Fibroblast of skin of left biceps (primary cell): ENCODE measurements around the gene PPM1L.
"Not testable (repeated sequence)": the region's sequence is repeated elsewhere in the genome, so short reads cannot be mapped to it uniquely, and the experiment has no call there.

Source experiments
- DNase-seq, 2 experiments: peaks; one replicate each; pipeline ENCODE4 v3.0.0-alpha.2; 2013; ENCODE audit warnings: low read depth in 2 of 2

PPM1L gene

DNA sequence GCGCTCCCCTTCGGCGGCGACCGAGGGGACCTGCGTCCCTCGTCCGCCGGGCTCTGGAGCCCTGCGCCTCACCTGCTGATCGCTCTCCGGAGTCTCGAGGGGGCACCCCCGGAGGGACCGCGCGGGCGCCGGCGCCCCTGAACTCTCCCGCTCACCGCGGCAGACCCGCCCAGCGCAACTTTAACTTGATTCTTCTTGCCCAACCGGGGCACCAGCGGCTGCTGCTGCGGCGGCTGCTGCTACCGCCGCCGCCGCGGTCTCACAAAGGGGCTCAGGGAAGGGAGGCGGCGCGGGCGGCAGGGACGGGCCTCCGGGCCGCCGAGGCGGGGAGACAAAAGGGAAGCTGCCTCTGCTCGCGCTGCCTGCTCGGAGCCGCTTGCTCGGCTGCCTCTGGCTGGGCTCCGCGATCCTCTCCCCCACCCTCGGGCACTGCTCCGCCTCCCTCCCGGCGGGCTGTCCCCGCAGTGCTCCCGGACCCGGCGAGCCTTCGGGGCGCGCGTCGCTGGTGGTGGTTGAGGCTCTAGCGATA, at the start of gene PPM1L:
Gene PPM1L, plus strand, starts transcription at position 456 of the 529 bp plus-strand sequence.
- no peak for DNase-seq

DNA sequence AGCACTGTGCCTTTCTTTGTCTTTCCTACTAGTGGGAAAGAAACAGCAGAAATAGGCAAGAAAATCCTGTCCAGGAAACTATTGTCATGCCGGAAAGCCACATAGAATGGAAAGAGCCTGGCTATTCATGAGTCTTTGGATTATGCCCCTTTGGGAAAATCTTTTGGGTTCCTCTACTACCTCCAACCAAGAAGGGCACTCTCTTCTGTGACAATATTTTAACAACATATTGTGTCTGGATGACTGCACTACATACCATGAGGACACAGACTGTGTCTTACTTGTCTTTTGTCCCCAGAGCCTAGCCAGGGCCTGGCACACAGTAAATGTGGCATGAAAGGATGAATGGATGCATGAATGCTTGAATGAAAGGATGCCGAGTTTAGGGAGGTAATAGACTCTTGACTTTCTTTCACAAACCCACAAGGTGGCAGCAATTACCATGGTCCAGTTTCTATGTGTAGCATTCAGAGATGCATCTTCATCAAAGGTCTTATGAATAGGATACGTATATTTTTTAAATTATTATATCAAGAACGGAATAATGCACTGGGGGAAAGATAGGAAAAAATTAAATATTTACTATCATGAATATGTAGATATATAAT, 48.7 kb upstream of the PPM1L start:
- DNase-seq: peak in 1 of 2 experiments; percentile 13

DNA sequence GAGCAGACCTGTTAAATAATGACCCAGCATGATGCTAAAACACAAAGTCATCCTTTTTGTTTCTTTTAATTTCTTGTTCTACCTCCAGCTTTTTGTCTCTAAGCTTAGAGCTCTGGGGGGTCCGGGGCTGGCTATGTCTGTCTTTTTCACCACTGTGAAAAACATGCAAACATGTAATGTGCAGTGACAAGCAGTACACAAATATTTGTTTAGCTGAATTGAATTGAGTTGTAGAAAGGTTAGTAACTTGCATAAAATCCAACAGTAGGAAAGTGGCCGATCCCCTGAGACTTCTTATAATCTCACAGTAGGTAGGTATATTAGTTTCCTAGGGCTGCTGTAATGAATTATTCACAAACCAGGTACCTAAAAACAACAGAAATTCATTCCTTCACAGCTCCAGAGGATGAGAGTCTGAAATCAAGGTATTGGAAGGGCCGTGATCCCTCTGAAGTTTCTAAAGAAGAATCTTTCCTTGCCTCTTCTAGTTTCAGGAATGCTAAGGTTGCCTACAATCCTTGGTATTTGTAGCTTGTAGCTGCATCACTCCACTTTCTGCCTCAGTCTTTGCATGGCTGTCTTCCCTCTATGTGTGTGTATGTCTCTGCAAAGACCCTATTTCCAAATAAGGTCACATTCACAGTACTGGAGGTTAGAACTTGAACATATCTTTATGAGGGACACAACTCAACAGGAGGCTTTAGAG, 46.4 kb upstream of the PPM1L start:
- DNase-seq: no peak

- DNase-seq: not testable (repeated sequence)
Measured at GRCh38 chr3:160713144-160713543, 42.9 kb upstream of the PPM1L start.

DNA sequence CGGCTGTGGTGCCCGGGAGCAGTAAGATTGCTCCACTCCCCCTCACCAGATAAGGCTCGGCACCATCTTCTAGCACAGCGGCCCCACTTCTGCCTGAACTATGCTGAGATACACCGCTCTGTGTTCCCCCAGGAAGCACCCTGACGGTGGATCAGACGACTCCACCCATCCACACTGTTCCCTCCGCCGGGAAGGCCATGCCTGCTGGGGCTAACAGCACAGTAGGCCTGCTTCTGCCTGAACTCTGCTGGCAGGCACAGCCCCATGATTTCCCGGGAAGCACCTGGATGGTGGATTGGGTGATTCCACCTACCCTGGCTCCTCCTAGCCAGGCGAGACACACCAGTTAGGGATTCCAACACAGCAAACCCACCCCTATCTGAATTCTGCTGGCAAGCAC, 36.3 kb upstream of the PPM1L start:
- no peak for DNase-seq

GRCh38 chr3:160720123-160720746, 35.8 kb upstream of the PPM1L start:
- DNase-seq: no peak

DNA sequence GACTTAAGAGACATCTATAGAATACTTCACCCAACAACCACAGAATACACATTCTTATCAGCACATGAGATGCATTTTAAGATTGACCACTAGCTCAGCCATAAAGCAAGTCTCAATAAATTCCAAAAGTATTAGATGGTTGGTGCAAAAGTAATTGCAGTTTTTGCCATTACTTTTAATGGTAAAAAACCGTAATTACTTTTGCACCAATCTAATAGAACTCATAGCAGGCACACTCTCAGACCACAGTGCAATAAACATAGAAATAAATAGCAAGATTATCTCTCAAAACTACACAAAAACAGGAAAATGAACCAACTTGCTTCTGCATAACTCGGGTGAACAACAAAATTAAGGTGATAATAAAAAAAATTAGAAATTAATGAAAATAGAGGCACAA, 33.7 kb upstream of the PPM1L start:
- DNase-seq: no peak

- no peak for DNase-seq
Measured at GRCh38 chr3:160725338-160725737, 30.7 kb upstream of the PPM1L start.

DNA sequence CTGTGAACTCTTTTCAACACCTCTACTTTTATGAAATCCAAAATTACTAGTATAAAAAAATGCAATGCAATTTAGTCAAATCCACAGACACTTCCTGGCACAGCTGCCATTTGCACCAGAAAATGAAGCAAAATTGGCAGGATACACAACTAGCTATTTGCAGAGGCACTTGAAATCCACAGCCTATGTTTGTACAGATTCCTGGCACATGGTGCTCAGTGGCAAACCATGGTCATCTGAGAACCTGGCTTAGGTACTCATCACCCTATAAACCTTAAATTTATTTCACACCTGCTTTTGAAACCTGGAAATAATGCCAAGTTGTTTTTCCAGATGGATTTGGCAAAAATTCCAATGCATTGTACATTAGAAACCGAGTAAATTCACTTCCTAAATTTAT, 20.2 kb upstream of the PPM1L start:
- no peak for DNase-seq

DNA sequence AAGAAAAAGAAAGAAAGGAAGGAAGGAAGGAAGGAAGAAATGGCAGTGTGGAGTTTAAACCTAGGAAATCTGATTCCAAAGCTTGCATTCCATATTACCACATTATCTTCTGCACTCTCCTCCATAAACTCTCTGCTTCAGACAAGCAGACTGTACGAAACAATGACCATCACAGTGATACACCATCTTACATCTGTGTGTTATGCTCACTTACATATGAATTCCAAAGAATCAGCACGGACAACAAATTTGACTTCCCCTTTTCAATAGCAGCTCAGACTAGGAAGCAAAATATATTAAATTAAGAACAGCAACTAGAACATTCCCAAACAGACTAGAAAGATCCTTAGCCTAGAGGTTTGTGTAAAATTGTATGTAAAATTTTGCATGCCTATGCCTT, 18.0 kb upstream of the PPM1L start:
- no peak for DNase-seq

GRCh38 chr3:160739079-160739478, 17.0 kb upstream of the PPM1L start:
- DNase-seq: no peak

GRCh38 chr3:160746976-160747375, 9.1 kb upstream of the PPM1L start:
- DNase-seq: no peak

- no peak for DNase-seq
Measured at GRCh38 chr3:160747422-160747821, 8.6 kb upstream of the PPM1L start.

- no peak for DNase-seq
Measured at GRCh38 chr3:160748231-160748630, 7.8 kb upstream of the PPM1L start.

DNA sequence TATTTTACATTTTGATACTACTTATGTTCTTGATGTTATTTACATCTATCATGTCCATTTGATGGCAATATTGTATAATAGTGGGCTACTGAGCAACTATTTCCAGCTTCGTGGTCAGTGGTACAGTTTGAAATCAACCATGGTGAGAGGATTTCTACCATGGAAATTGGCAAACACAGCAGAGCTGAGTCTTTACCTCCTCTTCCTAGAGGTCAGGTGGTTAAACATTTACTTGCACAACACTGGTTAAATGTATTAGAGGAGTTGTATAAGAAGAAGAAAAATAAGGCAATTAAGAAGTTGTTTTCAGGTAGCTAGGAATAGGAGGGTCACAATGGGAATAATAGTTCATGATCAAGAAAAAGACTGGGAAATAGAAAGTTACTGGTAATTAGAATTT, 7.2 kb upstream of the PPM1L start:
- no peak for DNase-seq

GRCh38 chr3:160753953-160754352, 2.1 kb upstream of the PPM1L start:
- no peak for DNase-seq

GRCh38 chr3:160754371-160754854, 1.6 kb upstream of the PPM1L start:
- DNase-seq: no peak

GRCh38 chr3:160754855-160755747, 930 bp upstream of the PPM1L start:
- DNase-seq: peak; percentile 82 to 86

DNA sequence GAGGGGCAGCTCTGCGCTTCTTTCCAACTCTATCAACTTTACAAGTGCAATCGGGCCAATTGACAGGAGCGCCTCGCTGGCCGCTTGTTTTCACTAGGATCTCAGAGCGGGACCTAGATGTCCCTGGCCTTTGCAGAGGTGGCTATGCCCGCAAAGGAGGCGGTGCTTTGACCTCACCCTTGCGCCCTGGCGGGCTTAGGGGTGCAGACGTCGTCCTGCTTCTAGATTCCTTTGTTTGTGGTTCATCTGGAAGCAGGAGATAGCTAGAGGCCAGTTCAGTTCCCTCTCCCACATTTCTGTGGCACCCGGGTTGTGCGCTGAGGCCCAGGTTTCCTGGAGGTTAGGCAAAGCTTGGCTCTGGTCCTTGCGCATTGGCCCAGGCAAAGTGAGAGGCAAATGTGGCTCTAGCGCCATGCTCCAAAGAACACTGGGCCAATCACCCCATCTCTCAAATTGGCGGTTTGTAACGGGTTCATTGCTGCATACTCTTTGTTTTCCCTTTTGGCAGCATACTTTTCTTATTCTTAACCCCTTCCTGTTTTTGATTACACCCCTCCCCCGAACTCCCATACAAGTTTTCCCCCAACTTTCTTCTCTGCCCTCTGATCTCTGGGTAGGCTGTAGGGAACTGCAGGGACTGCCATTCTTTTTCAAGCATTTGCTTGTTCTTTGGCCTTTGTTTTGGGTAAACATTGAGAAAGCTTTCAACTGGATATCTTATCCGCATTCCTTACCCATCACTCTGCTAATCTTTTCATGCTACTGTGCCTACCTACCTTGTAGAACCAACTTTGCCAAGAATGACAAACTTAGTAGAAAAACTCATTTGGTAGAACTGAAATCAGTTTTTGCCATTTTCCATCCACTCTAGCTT, 1.4 kb downstream of the PPM1L start:
- DNase-seq: no peak

- DNase-seq: no peak
Measured at GRCh38 chr3:160758929-160759577, 3.0 kb downstream of the PPM1L start.
